D721Med (cell line): ENCODE measurements around the gene STN1.

Experiments used
- DNase-seq: peaks from one replicate; pipeline ENCODE4 v3.0.0; 2011; ENCODE audit warnings: low spot score; ENCODE audit not compliant: insufficient read length
- FAIRE-seq: peaks from 2 replicates; lab custom pipeline; 2011; peaks lifted over from hg19 to GRCh38; lab: Jason Lieb, UNC
- CTCF ChIP-seq: IDR thresholded peaks from 2 replicates; pipeline ENCODE4 v1.5.1; 2012; ENCODE audit warnings: mild to moderate bottlenecking, control low read depth; ENCODE audit not compliant: insufficient read depth; ENCODE audit errors: missing control alignments

STN1 gene

DNA sequence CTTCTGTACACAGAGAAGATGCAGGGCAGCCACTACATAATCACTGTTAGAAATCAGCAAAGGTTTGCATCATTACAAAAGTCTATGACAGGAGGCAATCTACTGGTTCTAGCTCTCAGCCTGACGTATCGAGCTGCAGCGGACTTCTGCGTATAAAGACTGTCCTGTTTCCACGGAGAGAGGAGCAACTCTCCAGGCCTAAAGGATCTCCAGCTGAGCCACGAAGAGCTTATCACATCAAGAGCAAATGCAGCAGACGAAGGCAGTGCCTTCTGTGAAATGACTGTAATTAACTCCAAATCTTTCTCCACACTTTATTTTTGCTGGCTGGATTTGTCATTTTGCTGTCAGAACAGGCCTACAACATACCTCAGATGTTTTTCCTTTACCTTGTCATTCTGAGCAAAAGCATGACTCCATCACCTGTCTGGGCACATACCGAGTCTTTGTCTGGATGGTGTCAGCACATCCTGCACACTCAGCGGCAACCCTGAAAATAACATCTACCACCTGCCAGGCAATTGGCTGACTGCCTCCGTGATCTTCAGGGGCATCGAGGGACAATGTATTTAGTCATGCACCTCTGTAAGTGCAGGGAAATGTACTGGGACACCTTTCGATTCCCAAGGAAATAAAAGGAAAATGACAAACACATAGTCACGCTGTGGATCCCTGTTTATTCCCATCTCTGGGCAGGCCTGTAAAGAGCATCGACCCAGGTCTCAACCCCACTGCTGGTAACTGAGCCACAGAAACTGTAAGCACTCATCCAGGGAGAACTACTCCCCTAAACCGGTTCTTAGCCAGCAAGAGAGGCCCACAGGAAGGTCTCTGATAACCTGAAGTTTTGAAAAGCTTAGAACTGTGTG lies 36.3 kb downstream of the STN1 start:
- no peak for TF ChIP-seq CTCF
- DNase-seq = no peak
- no peak for FAIRE-seq

GRCh38 chr10:103879831-103880230 lies 38.2 kb downstream of the STN1 start:
- FAIRE-seq (no peak), DNase-seq (no peak)
- TF ChIP-seq CTCF = no peak

DNA sequence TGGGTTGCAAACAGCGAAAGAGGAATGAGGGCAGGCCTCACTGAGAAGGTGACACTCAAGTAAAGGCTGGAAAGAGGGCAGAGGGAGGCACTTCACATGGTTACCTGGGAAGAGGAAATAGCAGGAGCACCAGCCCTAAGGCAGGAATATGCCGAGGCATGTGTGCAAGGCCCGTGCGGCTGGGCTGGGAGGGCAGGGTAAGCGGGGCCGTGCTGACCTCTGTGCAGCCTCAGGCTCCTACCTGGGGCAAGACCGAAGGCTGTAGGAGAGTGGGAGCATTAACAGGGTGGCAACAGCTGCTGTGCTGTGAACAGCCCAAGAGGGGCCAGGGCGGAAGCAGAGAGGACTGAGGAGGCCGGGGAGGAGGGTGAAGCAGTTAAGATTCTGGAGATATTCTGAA lies 38.6 kb downstream of the STN1 start:
- FAIRE-seq = no peak
- no peak for TF ChIP-seq CTCF

DNA sequence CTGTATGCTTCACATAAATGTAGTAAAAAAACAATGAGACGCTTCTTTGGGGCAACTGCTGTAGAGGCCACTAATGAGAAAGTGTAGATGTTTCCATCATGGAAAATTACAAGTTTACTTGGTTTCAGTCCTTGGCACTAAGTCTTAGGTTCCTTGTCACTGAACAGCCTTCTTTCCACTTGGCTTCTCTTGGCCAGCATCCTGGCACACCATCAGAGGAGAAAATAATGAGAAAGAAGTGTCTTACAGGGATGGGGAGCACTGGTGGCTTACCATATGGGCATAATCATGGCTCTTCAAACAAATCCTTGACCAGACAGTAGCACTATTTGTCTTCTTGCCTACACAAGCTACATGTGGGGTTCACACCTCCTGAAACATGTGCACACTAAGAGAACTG lies 40.1 kb downstream of the STN1 start:
- FAIRE-seq = no peak
- no peak for TF ChIP-seq CTCF
- DNase-seq = no peak

More for the DNA sequence above, 38.6 kb downstream of the STN1 start:
- DNase-seq = no peak

GRCh38 chr10:103876155-103876554 lies 41.8 kb downstream of the STN1 start:
- FAIRE-seq (no peak), DNase-seq (no peak)
- no peak for TF ChIP-seq CTCF

GRCh38 chr10:103874730-103875129 lies 43.3 kb downstream of the STN1 start:
- DNase-seq (no peak), FAIRE-seq (no peak)
- TF ChIP-seq CTCF = no peak
